Measurements from ENCODE around the gene MRPS18A. TPM values are rescaled to one million over a fixed set of nuclear protein-coding genes. Genes with fewer than 3 reads are reported as not detected.

Gene MRPS18A
- total and polyA plus RNA-seq, 9 donors, result 21.9 to 45.0 (median 29.8) TPM

- H3K4me3 ChIP-seq, result no peak overlapping the region
- H3K27ac ChIP-seq, result no peak overlapping the region
- peaks cover 20% of the 10 kb centered on the region for H3K4me1 ChIP-seq (ENCODE audit: insufficient read depth)
- H3K9me3 ChIP-seq, result no peaks in the 10 kb centered on the region
- WGBS, 3 donors, result 19 to 24% (median 23%) methylated on average over 9 of the region's 9 CpGs
- no peaks in the 10 kb centered on the region for H3K27me3 ChIP-seq
- intact Hi-C loops (cut with DNase I), result no loop called here
- peak; percentile 69 to 94 (median 83) for DNase-seq
- TF ChIP-seq CTCF (IDR thresholded peaks at IDR 0.05) (no peak), POLR2A (IDR thresholded peaks at IDR 0.05) (no peak), EP300 (IDR thresholded peaks at IDR 0.05) (no peak)
- no peaks in the 10 kb centered on the region for H3K36me3 ChIP-seq
Observed at GRCh38 chr6:43716099-43716498, 28.5 kb upstream of the MRPS18A start.

GRCh38 chr6:43715056-43715788 lies 27.6 kb upstream of the MRPS18A start:
- Histone ChIP-seq H3K9me3 (no peaks in the 10 kb centered on the region), H3K27ac (no peak overlapping the region), H3K4me1 (ENCODE audit: insufficient read depth) (peaks cover 20% of the 10 kb centered on the region), H3K36me3 (no peaks in the 10 kb centered on the region), H3K4me3 (no peak overlapping the region), H3K27me3 (no peaks in the 10 kb centered on the region)
- intact Hi-C loops (cut with DNase I), result no loop called here
- 70 to 73% (median 71%) methylated on average over 5 of the region's 5 CpGs for WGBS, 3 donors
- TF ChIP-seq CTCF (IDR thresholded peaks at IDR 0.05), result no peak
- TF ChIP-seq POLR2A (IDR thresholded peaks at IDR 0.05), result no peak
- no peak for TF ChIP-seq EP300 (IDR thresholded peaks at IDR 0.05)
- no peak for DNase-seq

- intact Hi-C loops (cut with DNase I), result no loop called here
- Histone ChIP-seq H3K27me3 (no peaks in the 10 kb centered on the region), H3K4me1 (ENCODE audit: insufficient read depth) (peaks cover 22% of the 10 kb centered on the region), H3K36me3 (no peaks in the 10 kb centered on the region), H3K27ac (no peak overlapping the region), H3K9me3 (no peaks in the 10 kb centered on the region), H3K4me3 (no peak overlapping the region)
- DNase-seq, result peak; percentile 43 to 80 (median 66)
- TF ChIP-seq CTCF (IDR thresholded peaks at IDR 0.05) (no peak), POLR2A (IDR thresholded peaks at IDR 0.05) (no peak), EP300 (IDR thresholded peaks at IDR 0.05) (no peak)
- WGBS, 3 donors, result 25 to 30% (median 30%) methylated on average over 9 of the region's 9 CpGs
Observed at GRCh38 chr6:43714311-43715055, 26.9 kb upstream of the MRPS18A start.

- peaks cover 26% of the 10 kb centered on the region for H3K4me1 ChIP-seq (ENCODE audit: insufficient read depth)
- WGBS, 3 donors, result 77 to 84% (median 81%) methylated on average over 13 of the region's 13 CpGs
- intact Hi-C loops (cut with DNase I), result no loop called here
- H3K36me3 ChIP-seq, result no peaks in the 10 kb centered on the region
- no peaks in the 10 kb centered on the region for H3K27me3 ChIP-seq
- no peak overlapping the region for H3K27ac ChIP-seq
- H3K4me3 ChIP-seq, result no peak overlapping the region
- DNase-seq, result no peak
- TF ChIP-seq POLR2A (IDR thresholded peaks at IDR 0.05) (no peak), EP300 (IDR thresholded peaks at IDR 0.05) (no peak), CTCF (IDR thresholded peaks at IDR 0.05) (no peak)
- no peaks in the 10 kb centered on the region for H3K9me3 ChIP-seq
Observed at GRCh38 chr6:43713643-43714310, 26.2 kb upstream of the MRPS18A start.
